Natural killer cell (primary cell): ENCODE measurements around the gene CLUH. TPM values are rescaled to one million over a fixed set of nuclear protein-coding genes. Genes with fewer than 3 reads are reported as not detected.

ENCODE experiments used
- ATAC-seq, 3 donors: fragments of 150-1000 bp in 2 of 3; fragments of 200-7000 bp in 1 of 3; cut with Tn5 transposase; 1 replicate in 1 of 3; 2 replicates in 2 of 3; pipeline ENCODE4 v1.10.0; 2021; ENCODE audit warnings: mild to moderate bottlenecking in 2 of 3, moderate library complexity in 2 of 3
- DNase-seq, 2 donors: peaks; one replicate each; pipeline versions ENCODE4 v3.0.0 to v3.0.0-alpha.2; 2013 to 2021; ENCODE audit warnings: mixed read lengths in 1 of 2
- H3K27ac ChIP-seq: one replicate; pipeline ENCODE4 v1.5.1; 2013; ENCODE audit warnings: mild to moderate bottlenecking, low read length
- H3K27me3 ChIP-seq: one replicate; pipeline ENCODE4 v1.6.1; 2013; ENCODE audit warnings: low read length; ENCODE audit not compliant: control insufficient read depth, insufficient read depth
- H3K36me3 ChIP-seq: one replicate; pipeline ENCODE4 v1.6.1; 2013; ENCODE audit warnings: low read length; ENCODE audit not compliant: control insufficient read depth, insufficient read depth
- H3K4me1 ChIP-seq: one replicate; pipeline ENCODE4 v1.6.1; 2013; ENCODE audit warnings: low read length; ENCODE audit not compliant: control insufficient read depth, insufficient read depth
- H3K4me3 ChIP-seq: one replicate; pipeline ENCODE4 v1.5.1; 2013; ENCODE audit warnings: low read length
- H3K9me3 ChIP-seq: one replicate; pipeline ENCODE4 v1.6.1; 2013; ENCODE audit warnings: low read length; ENCODE audit not compliant: control insufficient read depth, insufficient read depth
- H3K27ac Mint-ChIP-seq, 2 donors: one replicate each; pipeline ENCODE4 v1.8.0; 2022; ENCODE audit warnings: mild to moderate bottlenecking in 2 of 2, mixed read lengths in 2 of 2, moderate library complexity in 1 of 2
- H3K27me3 Mint-ChIP-seq, 2 donors: one replicate each; pipeline ENCODE4 v1.8.0; 2022; ENCODE audit warnings: low read depth in 2 of 2, mixed read lengths in 2 of 2
- H3K36me3 Mint-ChIP-seq: one replicate; pipeline ENCODE4 v1.8.0; 2022; ENCODE audit warnings: mixed read lengths
- H3K4me1 Mint-ChIP-seq, 2 donors: one replicate each; pipeline ENCODE4 v1.8.0; 2022; ENCODE audit warnings: mixed read lengths in 2 of 2
- H3K4me3 Mint-ChIP-seq: one replicate; pipeline ENCODE4 v1.8.0; 2022; ENCODE audit warnings: mild to moderate bottlenecking, moderate library complexity, mixed read lengths
- H3K9me3 Mint-ChIP-seq, 2 donors: one replicate each; pipeline ENCODE4 v1.8.0; 2022; ENCODE audit warnings: mixed read lengths in 2 of 2
- CTCF ChIP-seq: fragments of 200-600 bp; IDR thresholded peaks from one replicate; pipeline ENCODE4 v1.8.0; 2022; ENCODE audit warnings: antibody characterized with exemption
- WGBS: methylation state at CpG from one replicate; pipeline ENCODE4 v1.1.7; 2013; ENCODE audit warnings: missing lambda C conversion rate; ENCODE audit not compliant: insufficient coverage; 5-methylcytosine and 5-hydroxymethylcytosine counted together
- intact Hi-C: fragments of 100-400 bp; cut with micrococcal nuclease; formaldehyde crosslinking; loops from one replicate; pipeline ENCODE4 v1.14.2; 2022
- total RNA-seq, 4 donors: library from RNA; stranded (reverse); fragments of 120-200 nt in 1 of 4; gene quantifications; one replicate each; pipeline versions ENCODE4 v1.2.3 to v1.2.4, GENCODE V29; 2013 to 2022

The CLUH gene
- total RNA-seq, 3 donors from 2014 or later (not counting 1 experiment from before 2014, with no cell fraction given), result 34.6 to 43.5 (median 42.1) TPM

GRCh38 chr17:2706911-2707510 is 4.6 kb downstream of the CLUH start:
- H3K27ac Mint-ChIP-seq, result no peak overlapping the region
- ATAC-seq (no peak), DNase-seq (no peak)
- no peak overlapping the region for H3K27ac ChIP-seq
- TF ChIP-seq CTCF, result no peak
- H3K4me1 Mint-ChIP-seq, result peaks cover 26 to 47% of the 10 kb centered on the region in 2 donors
- H3K27me3 ChIP-seq, result no peaks in the 10 kb centered on the region
- H3K4me3 ChIP-seq, result no peak overlapping the region
- no peak overlapping the region for H3K4me3 Mint-ChIP-seq
- no peaks in the 10 kb centered on the region for H3K9me3 ChIP-seq
- intact Hi-C loops, result no loop called here
- whole genome bisulfite sequencing, result 93% methylated on average over 21 of the region's 21 CpGs
- H3K36me3 ChIP-seq, result peaks cover 11% of the 10 kb centered on the region
- H3K4me1 ChIP-seq, result peaks cover 64% of the 10 kb centered on the region
- no peaks in the 10 kb centered on the region for H3K36me3 Mint-ChIP-seq
- H3K9me3 Mint-ChIP-seq, result no peaks in the 10 kb centered on the region
- H3K27me3 Mint-ChIP-seq, result no peaks in the 10 kb centered on the region

GRCh38 chr17:2705888-2706795 is 5.4 kb downstream of the CLUH start:
- no peak for TF ChIP-seq CTCF
- no peak overlapping the region for H3K4me3 ChIP-seq
- Mint-ChIP-seq H3K27ac (peak overlapping the region in 1 of 2 donors; percentile 64), H3K27me3 (no peaks in the 10 kb centered on the region), H3K4me3 (no peak overlapping the region), H3K4me1 (peaks cover 25 to 44% of the 10 kb centered on the region in 2 donors), H3K9me3 (no peaks in the 10 kb centered on the region), H3K36me3 (no peaks in the 10 kb centered on the region)
- no peaks in the 10 kb centered on the region for H3K9me3 ChIP-seq
- no peaks in the 10 kb centered on the region for H3K27me3 ChIP-seq
- H3K36me3 ChIP-seq, result peaks cover 15% of the 10 kb centered on the region
- H3K27ac ChIP-seq, result no peak overlapping the region
- intact Hi-C loops, result no loop called here
- WGBS, result 93% methylated on average over 25 of the region's 25 CpGs
- no peak for DNase-seq
- ATAC-seq, result no peak
- peaks cover 70% of the 10 kb centered on the region for H3K4me1 ChIP-seq

GRCh38 chr17:2705263-2705662 is 6.3 kb downstream of the CLUH start:
- Mint-ChIP-seq H3K9me3 (no peaks in the 10 kb centered on the region), H3K27me3 (no peaks in the 10 kb centered on the region), H3K36me3 (no peaks in the 10 kb centered on the region), H3K4me1 (peaks cover 19 to 38% of the 10 kb centered on the region in 2 donors), H3K27ac (peak overlapping the region in 1 of 2 donors; percentile 64), H3K4me3 (no peak overlapping the region)
- Histone ChIP-seq H3K4me3 (no peak overlapping the region), H3K9me3 (no peaks in the 10 kb centered on the region), H3K27ac (no peak overlapping the region), H3K4me1 (peaks cover 62% of the 10 kb centered on the region), H3K27me3 (no peaks in the 10 kb centered on the region), H3K36me3 (peaks cover 20% of the 10 kb centered on the region)
- TF ChIP-seq CTCF, result no peak
- intact Hi-C loops, result no loop called here
- DNase-seq (no peak), ATAC-seq (no peak)
- 88% methylated on average over 7 of the region's 7 CpGs for WGBS
